HepG2 (cell line): Measurements from ENCODE around the gene KMT5C. TPM values are rescaled to one million over a fixed set of nuclear protein-coding genes. Genes with fewer than 3 reads are reported as not detected.

Source experiments
- ATAC-seq: fragments of 200-7000 bp; cut with Tn5 transposase; 3 replicates; pipeline ENCODE4 v1.9.1; 2020; ENCODE audit warnings: mild to moderate bottlenecking, moderate library complexity
- BruUV-seq: library from RNA; stranded (reverse); fragments of 400-500 nt; replicated peaks from 2 replicates; lab custom pipeline; 2021; lab: Mats Ljungman, UMichigan
- CTCF ChIA-PET: fragments of 300-600 bp; formaldehyde crosslinking; extraction: SDS; loops from one replicate; lab custom pipeline; 2021; ENCODE audit warnings: low total read pairs, inconsistent platforms, low intra/inter-chr PET ratio; lab: Yijun Ruan, JAX
- POLR2A ChIA-PET: fragments of 350-600 bp; sonication (Branson Sonifier 250); formaldehyde crosslinking; loops from one replicate; lab custom pipeline; 2020; ENCODE audit warnings: antibody characterized with exemption, inconsistent platforms; lab: Yijun Ruan, JAX
- DNase-seq: peaks from one replicate; pipeline ENCODE4 v3.0.0-alpha.2; 2015; ENCODE audit warnings: low spot score
- FAIRE-seq: peaks from 3 replicates; lab custom pipeline; 2011; peaks lifted over from hg19 to GRCh38; lab: Jason Lieb, UNC
- H2AFZ ChIP-seq: one replicate; pipeline ENCODE4 v1.6.1; 2011; ENCODE audit warnings: low read length, inconsistent platforms
- H3K27ac ChIP-seq: fragments of 300-600 bp; 3 replicates; pipeline ENCODE4 v1.8.0; 2011; ENCODE audit warnings: mixed run types, mild to moderate bottlenecking, mixed read lengths, low read length, inconsistent platforms; ENCODE audit not compliant: insufficient read depth; ENCODE audit errors: extremely low read length
- H3K27me3 ChIP-seq, 2 experiments: fragments of 200-600 bp in 1 of 2; 2 replicates in 1 of 2; 3 replicates in 1 of 2; pipeline versions ENCODE4 v1.6.0 to v1.8.0; 2011; ENCODE audit warnings: low read length in 2 of 2, mild to moderate bottlenecking in 2 of 2, moderate library complexity in 2 of 2, inconsistent platforms in 1 of 2; ENCODE audit not compliant: insufficient read depth in 2 of 2, control insufficient read depth in 1 of 2
- H3K36me3 ChIP-seq, 2 experiments: fragments of 200-600 bp in 1 of 2; replicated peaks in 1 of 2; 2 replicates in 1 of 2; 3 replicates in 1 of 2; pipeline versions ENCODE4 v1.5.1 to v1.8.0; 2011; ENCODE audit warnings: low read length in 2 of 2, inconsistent platforms in 1 of 2; ENCODE audit not compliant: insufficient read depth in 2 of 2, control insufficient read depth in 1 of 2
- H3K4me1 ChIP-seq: 2 replicates; pipeline ENCODE4 v1.5.1; 2012; ENCODE audit warnings: low read length, inconsistent platforms; ENCODE audit not compliant: insufficient read depth
- H3K4me2 ChIP-seq: 2 replicates; pipeline ENCODE4 v1.6.0; 2011; ENCODE audit warnings: low read depth, low read length, inconsistent platforms
- H3K4me3 ChIP-seq, 3 experiments: fragments of 200-600 bp in 1 of 3; sonication (generic), shearing (Covaris generic) in 1 of 3; replicated peaks in 1 of 3; 2 replicates each; pipeline ENCODE4 v1.5.1; 2011 to 2016; ENCODE audit warnings: low read length in 3 of 3, inconsistent platforms in 2 of 3, low read depth in 2 of 3, mild to moderate bottlenecking in 2 of 3, control low read depth in 1 of 3, mixed read lengths in 1 of 3; ENCODE audit not compliant: insufficient read depth in 1 of 3
- H3K79me2 ChIP-seq: one replicate; pipeline ENCODE4 v1.6.1; 2011; ENCODE audit warnings: low read length, inconsistent platforms; ENCODE audit not compliant: insufficient read depth
- H3K9ac ChIP-seq: 2 replicates; pipeline ENCODE4 v1.6.0; 2011; ENCODE audit warnings: mild to moderate bottlenecking, low read depth, low read length, inconsistent platforms; ENCODE audit not compliant: insufficient read depth
- H3K9me3 ChIP-seq: 2 replicates; pipeline ENCODE4 v1.5.1; 2012; ENCODE audit warnings: mild to moderate bottlenecking, low read length
- H4K20me1 ChIP-seq: 2 replicates; pipeline ENCODE4 v1.6.0; 2011; ENCODE audit warnings: inconsistent platforms, mild to moderate bottlenecking, low read length, moderate library complexity; ENCODE audit not compliant: insufficient read depth
- ARID4A ChIP-seq: sonication (generic); formaldehyde crosslinking; IDR thresholded peaks from 2 replicates; pipeline ENCODE4 v1.5.0; 2020; ENCODE audit warnings: mild to moderate bottlenecking, missing genetic modification reagents, borderline replicate concordance
- CSRNP1 ChIP-seq: sonication (generic); formaldehyde crosslinking; IDR thresholded peaks from 2 replicates; pipeline ENCODE4 v1.8.1; 2023; ENCODE audit warnings: mild to moderate bottlenecking, missing genetic modification reagents
- HNF4A ChIP-seq: sonication (generic); formaldehyde crosslinking; IDR thresholded peaks from 2 replicates; pipeline ENCODE4 v1.4.0; 2020; ENCODE audit warnings: missing genetic modification reagents
- HNF4G ChIP-seq, 2 experiments: sonication (generic) in 1 of 2; formaldehyde crosslinking in 1 of 2; IDR thresholded peaks; 2 replicates each; pipeline versions ENCODE4 v1.4.0 to v1.6.1; 2011 to 2020; ENCODE audit warnings: borderline replicate concordance in 2 of 2, low read depth in 2 of 2, mild to moderate bottlenecking in 2 of 2, low read length in 1 of 2, missing genetic modification reagents in 1 of 2, moderate library complexity in 1 of 2
- RERE ChIP-seq: IDR thresholded peaks from 2 replicates; pipeline ENCODE4 v1.6.1; 2016; ENCODE audit warnings: low read depth, missing genetic modification reagents, missing compliant biosample characterization
- ZNF263 ChIP-seq: sonication (generic); formaldehyde crosslinking; IDR thresholded peaks from 2 replicates; pipeline ENCODE4 v1.4.0; 2020; ENCODE audit warnings: missing genetic modification reagents
- WGBS: methylation state at CpG from one replicate; pipeline ENCODE4 v1.1.6; 2017; ENCODE audit warnings: low lambda C conversion rate; 5-methylcytosine and 5-hydroxymethylcytosine counted together
- in situ Hi-C: cut with HindIII; loops from 2 replicates; pipeline ENCODE4 v1.10.0; 2017; ENCODE audit warnings: low pct_unique_long_range_greater_than_20kb; ENCODE audit not compliant: extremely low pct_ligation_motif_present
- intact Hi-C: fragments of 100-400 bp; cut with micrococcal nuclease; formaldehyde crosslinking; loops from one replicate; pipeline ENCODE4 v1.10.0; 2022; ENCODE audit not compliant: unreplicated experiment
- polyA plus RNA-seq, 8 experiments: library from polyadenylated mRNA; depleted of rRNA in 3 of 8; stranded (reverse) in 7 of 8; unstranded in 1 of 8; fragments of >200 nt; fragmentation: Illumina TruSeq in 4 of 8; extraction: Trizol in 4 of 8; gene quantifications; 2 replicates each; pipeline versions ENCODE4 v1.2.1 to v1.2.3, GENCODE V29; 2011 to 2016; ENCODE audit warnings: low read depth in 4 of 8, missing spikeins in 1 of 8, mixed read lengths in 1 of 8; ENCODE audit not compliant: insufficient read depth in 1 of 8
- total RNA-seq, 5 experiments: library from RNA; depleted of rRNA; stranded (reverse); fragments of >200 nt; fragmentation: Illumina TruSeq; extraction: Trizol; gene quantifications; 2 replicates each; pipeline ENCODE4 v1.2.3, GENCODE V29; 2016; ENCODE audit warnings: low read depth in 1 of 5

KMT5C gene
- total and polyA plus RNA-seq, 2 of the 13 experiments (the other 11 are each of a cell fraction or from before 2014, with no cell fraction given) = 5.5 to 9.0 TPM

GRCh38 chr19:55321466-55322137 is 18.1 kb upstream of the KMT5C start:
- FAIRE-seq (no peak), DNase-seq (no peak), ATAC-seq (peak; percentile 17; the same call in 2 of the 3 replicates)
- peaks cover 40% of the 10 kb centered on the region for H3K4me1 ChIP-seq
- TF ChIP-seq ZNF263 (0 out of 2 replicates have a peak, but pooled peaks have one; percentile 30), HNF4A (CRISPR knock-in tag) (peak; percentile 10; the same call in 1 of the 2 replicates), CSRNP1 (CRISPR knock-in tag) (no peak), RERE (CRISPR knock-in tag) (no peak), ARID4A (CRISPR knock-in tag) (0 out of 2 replicates have a peak, but pooled peaks have one; percentile 3), HNF4G (IDR thresholded peaks at IDR 0.05; ENCODE audit: borderline replicate concordance, low read depth, low read length) (peak; percentile 9; the same call in 1 of the 2 replicates), HNF4G (CRISPR knock-in tag; IDR thresholded peaks at IDR 0.05; ENCODE audit: borderline replicate concordance, low read depth) (no peak)
- no peak overlapping the region for H3K27ac ChIP-seq
- no peak overlapping the region for H3K9ac ChIP-seq
- POLR2A ChIA-PET = interaction anchor here (1.1 to 2.1 kb wide), 6 partner anchors 9 to 86 kb away, joined by 4 to 11 read pairs (median 6); partner anchors contain the start of genes KMT5C and UBE2S
- 30% methylated on average over 6 of the region's 9 CpGs for WGBS
- H3K36me3 ChIP-seq = no peaks in the 10 kb centered on the region
- CTCF ChIA-PET = no interaction called here
- H2AFZ ChIP-seq = no peak overlapping the region
- H3K27me3 ChIP-seq = no peaks in the 10 kb centered on the region; a peak in 1 of 5 replicates
- no TSS peak for BruUV-seq
- peak overlapping the region in 1 of 3 experiments; percentile 21; a peak in 1 of 6 replicates for H3K4me3 ChIP-seq
- H3K4me2 ChIP-seq = peak overlapping the region; percentile 62
- H3K9me3 ChIP-seq = no peaks in the 10 kb centered on the region
- no peaks in the 10 kb centered on the region for H3K79me2 ChIP-seq
- in situ Hi-C loops (no loop called here), intact Hi-C loops (no loop called here)
- H4K20me1 ChIP-seq = no peaks in the 10 kb centered on the region
